Endothelial cell of umbilical vein (primary cell): ENCODE data around the gene HIGD1A. TPM values are rescaled to one million over a fixed set of nuclear protein-coding genes. Genes with fewer than 3 reads are reported as not detected.

Experiments used
- BruUV-seq: library from RNA; stranded (reverse); fragments of 400-500 nt; replicated peaks from 2 replicates; lab custom pipeline; 2021; lab: Mats Ljungman, UMichigan
- CTCF ChIA-PET: fragments of 300-600, 350-600 bp; sonication (Branson Sonifier 250); formaldehyde crosslinking; loops from one replicate; lab custom pipeline; 2021; ENCODE audit warnings: antibody characterized with exemption, inconsistent platforms; lab: Charles Lee
- POLR2A ChIA-PET: fragments of 300-600, 350-600 bp; sonication (Branson Sonifier 250); formaldehyde crosslinking; loops from one replicate; lab custom pipeline; 2021; ENCODE audit warnings: antibody characterized with exemption, inconsistent platforms; lab: Charles Lee
- DNase-seq: peaks from one replicate; pipeline ENCODE4 v3.0.0-alpha.2; 2011; ENCODE audit warnings: low read depth, low spot score
- FAIRE-seq: peaks from 2 replicates; lab custom pipeline; 2011; peaks lifted over from hg19 to GRCh38; lab: Jason Lieb, UNC
- H2AFZ ChIP-seq: 2 replicates; pipeline ENCODE4 v1.6.0; 2012; ENCODE audit warnings: low read depth, low read length, control low read depth, inconsistent platforms
- H3K27ac ChIP-seq: 2 replicates; pipeline ENCODE4 v1.5.1; 2011; ENCODE audit warnings: low read depth, mild to moderate bottlenecking, control low read depth, low read length, moderate library complexity; ENCODE audit not compliant: insufficient read depth
- H3K27me3 ChIP-seq, 2 experiments: 2 replicates each; pipeline versions ENCODE4 v1.6.0 to v1.6.1; 2011; ENCODE audit warnings: low read length in 2 of 2, mixed read lengths in 1 of 2; ENCODE audit not compliant: control insufficient read depth in 2 of 2, insufficient read depth in 2 of 2
- H3K36me3 ChIP-seq, 2 experiments: 2 replicates in 1 of 2; 3 replicates in 1 of 2; pipeline ENCODE4 v1.5.1; 2011; ENCODE audit warnings: low read length in 2 of 2, mild to moderate bottlenecking in 1 of 2, moderate library complexity in 1 of 2; ENCODE audit not compliant: control insufficient read depth in 2 of 2, insufficient read depth in 2 of 2; ENCODE audit errors: extremely low read depth in 1 of 2
- H3K4me1 ChIP-seq: 3 replicates; pipeline ENCODE4 v1.5.1; 2011; ENCODE audit warnings: mild to moderate bottlenecking, low read length; ENCODE audit not compliant: control insufficient read depth, insufficient read depth; ENCODE audit errors: extremely low read depth
- H3K4me2 ChIP-seq: 2 replicates; pipeline ENCODE4 v1.6.1; 2011; ENCODE audit warnings: low read length, control low read depth, mixed read lengths; ENCODE audit not compliant: insufficient read depth
- H3K4me3 ChIP-seq, 3 experiments: fragments of 200-600 bp in 1 of 3; sonication (generic), shearing (Covaris generic) in 1 of 3; replicated peaks in 1 of 3; 2 replicates each; pipeline ENCODE4 v1.5.1; 2011 to 2016; ENCODE audit warnings: control low read depth in 3 of 3, low read length in 3 of 3, mild to moderate bottlenecking in 2 of 3, inconsistent platforms in 1 of 3, low read depth in 1 of 3, moderate library complexity in 1 of 3; ENCODE audit not compliant: insufficient read depth in 1 of 3
- H3K79me2 ChIP-seq: 2 replicates; pipeline ENCODE4 v1.6.0; 2012; ENCODE audit warnings: low read length, inconsistent platforms; ENCODE audit not compliant: control insufficient read depth, insufficient read depth
- H3K9ac ChIP-seq: replicated peaks from 2 replicates; pipeline ENCODE3; 2011; ENCODE audit warnings: low read length, control low read depth; ENCODE audit not compliant: insufficient read depth; ENCODE audit errors: extremely low read depth
- H3K9me1 ChIP-seq: replicated peaks from 3 replicates; pipeline ENCODE4 v1.6.0; 2011; ENCODE audit warnings: mild to moderate bottlenecking, low read length; ENCODE audit not compliant: control insufficient read depth, insufficient read depth; ENCODE audit errors: extremely low read depth
- H3K9me3 ChIP-seq: replicated peaks from 2 replicates; pipeline ENCODE4 v1.5.1; 2012; ENCODE audit warnings: low read length, inconsistent platforms; ENCODE audit not compliant: control insufficient read depth, insufficient read depth
- H4K20me1 ChIP-seq: replicated peaks from 2 replicates; pipeline ENCODE3; 2011; ENCODE audit warnings: mild to moderate bottlenecking, low read length; ENCODE audit not compliant: control insufficient read depth, insufficient read depth; ENCODE audit errors: extremely low read depth
- CTCF ChIP-seq, 2 donors: IDR thresholded peaks; 1 replicate in 1 of 2; 2 replicates in 1 of 2; pipeline ENCODE4 v1.5.1; 2011; ENCODE audit warnings: low read length in 2 of 2, mild to moderate bottlenecking in 2 of 2, moderate library complexity in 2 of 2, control low read depth in 1 of 2, inconsistent platforms in 1 of 2, low read depth in 1 of 2; ENCODE audit not compliant: insufficient read depth in 1 of 2; ENCODE audit errors: extremely low read depth in 1 of 2
- EZH2 ChIP-seq: IDR thresholded peaks from 2 replicates; pipeline ENCODE4 v1.6.1; 2012; ENCODE audit warnings: borderline replicate concordance, low read depth, mild to moderate bottlenecking, moderate library complexity, low read length, inconsistent platforms; ENCODE audit not compliant: severe bottlenecking
- FOS ChIP-seq: IDR thresholded peaks from 2 replicates; pipeline ENCODE4 v1.6.1; 2011; ENCODE audit warnings: mild to moderate bottlenecking, low read length, moderate library complexity, borderline replicate concordance; ENCODE audit not compliant: insufficient read depth
- GATA2 ChIP-seq: IDR thresholded peaks from 2 replicates; pipeline ENCODE4 v1.7.0; 2011; ENCODE audit warnings: low read depth, mild to moderate bottlenecking, moderate library complexity, mixed read lengths, low read length; ENCODE audit not compliant: insufficient read length, insufficient read depth
- MYC ChIP-seq: IDR thresholded peaks from one replicate; pipeline ENCODE4 v1.6.1; 2011; ENCODE audit warnings: mild to moderate bottlenecking, low read depth, low read length
- dilution Hi-C: fragments of 300-500 bp; cut with MboI; formaldehyde crosslinking; loops from one replicate; pipeline ENCODE4 v1.15.0; 2019; ENCODE audit warnings: low sequenced_read_pairs; ENCODE audit not compliant: extremely low pct_ligation_motif_present
- intact Hi-C: fragments of 100-400 bp; cut with micrococcal nuclease; formaldehyde crosslinking; loops from one replicate; pipeline ENCODE4 v1.10.0; 2022
- polyA plus RNA-seq, 4 experiments: library from polyadenylated mRNA; depleted of rRNA in 3 of 4; stranded (reverse) in 3 of 4; unstranded in 1 of 4; fragments of >200 nt; gene quantifications; 2 replicates each; pipeline versions ENCODE4 v1.2.1 to v1.2.3, GENCODE V29; 2011 to 2012; ENCODE audit warnings: missing spikeins in 1 of 4
- total RNA-seq: library from RNA; stranded (reverse); gene quantifications from 2 replicates; pipeline ENCODE4 v1.2.3, GENCODE V29; 2021
- TF ChIP-seq, protein P1 (sequence below): IDR thresholded peaks from 2 replicates; pipeline ENCODE4 v1.6.1; 2011; ENCODE audit not compliant: insufficient read depth, insufficient read length

Gene HIGD1A
- total and polyA plus RNA-seq, 2 donors (not counting 3 experiments of a cell fraction or from before 2014, with no cell fraction given): 59.5 to 68.9 TPM

DNA sequence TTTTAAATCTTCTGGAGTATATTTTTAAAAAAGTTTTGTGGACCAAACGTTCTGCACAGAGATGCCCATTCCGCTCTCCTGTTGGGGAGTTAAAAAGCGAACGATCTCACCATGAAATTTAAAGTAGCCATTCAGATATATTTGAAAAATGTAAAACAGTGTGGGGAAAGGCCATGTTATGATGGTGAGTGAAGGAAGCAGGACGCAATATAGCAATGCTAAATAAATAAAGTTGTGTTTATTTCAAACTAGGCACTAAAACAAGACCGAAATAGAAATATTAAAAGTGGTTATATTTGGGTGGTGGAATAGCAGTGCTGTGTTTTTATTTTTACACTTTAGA lies 30.9 kb downstream of the HIGD1A start:
- intact Hi-C loops (loop anchor here (2.0 kb wide), 1 partner anchor 31 kb away; the partner anchor contains the start of gene HIGD1A), dilution Hi-C loops (no loop called here)
- no peak for TF ChIP-seq MYC
- TF ChIP-seq EZH2: no peak
- Histone ChIP-seq H3K9me1 (no peaks in the 10 kb centered on the region), H3K79me2 (no peaks in the 10 kb centered on the region), H3K4me1 (peaks cover 3% of the 10 kb centered on the region), H3K9me3 (no peaks in the 10 kb centered on the region), H2AFZ (peak overlapping the region; percentile 70), H4K20me1 (no peaks in the 10 kb centered on the region), H3K36me3 (no peaks in the 10 kb centered on the region), H3K9ac (peak overlapping the region; percentile 68), H3K4me2 (peak overlapping the region; percentile 94), H3K27me3 (no peaks in the 10 kb centered on the region), H3K4me3 (peak overlapping the region; percentile 38 to 85 (median 51)), H3K27ac (peak overlapping the region; percentile 25)
- TSS peak; percentile 39 for BruUV-seq
- FAIRE-seq (no peak), DNase-seq (no peak)
- ChIA-PET POLR2A (no interaction called here), CTCF (interaction anchor here (1.3 kb wide), 1 partner anchor 58 kb away, joined by 3 read pairs; no protein-coding TSS in a partner anchor)

- no peaks in the 10 kb centered on the region for H4K20me1 ChIP-seq
- TF ChIP-seq, protein P1, sequence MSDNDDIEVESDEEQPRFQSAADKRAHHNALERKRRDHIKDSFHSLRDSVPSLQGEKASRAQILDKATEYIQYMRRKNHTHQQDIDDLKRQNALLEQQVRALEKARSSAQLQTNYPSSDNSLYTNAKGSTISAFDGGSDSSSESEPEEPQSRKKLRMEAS: peak; percentile 54
- TF ChIP-seq CTCF (IDR thresholded peaks at IDR 0.05; ENCODE audit: extremely low read depth in 1 of 2, insufficient read depth in 1 of 2, low read depth in 1 of 2, low read length in 2 of 2): peak in 1 of 2 donors; percentile 3
- TF ChIP-seq GATA2: no peak
- no peak for TF ChIP-seq FOS
- no peaks in the 10 kb centered on the region for H3K79me2 ChIP-seq
- H2AFZ ChIP-seq: peak within 1 kb of the TSS; percentile 79
- DNase-seq (peak; percentile 95), FAIRE-seq (peak; percentile 87)
- CTCF ChIA-PET: interaction anchor here (0.7 kb wide), 2 partner anchors 33 to 67 kb away, joined by 3 to 5 read pairs; no protein-coding TSS in a partner anchor
- BruUV-seq: no TSS peak
- no peaks in the 10 kb centered on the region for H3K9me3 ChIP-seq
- no peaks in the 10 kb centered on the region for H3K36me3 ChIP-seq
- POLR2A ChIA-PET: interaction anchor here (0.5 kb wide), 1 partner anchor 89 kb away, joined by 9 read pairs; no protein-coding TSS in a partner anchor
- peak within 1 kb of the TSS; percentile 38 to 85 (median 51) for H3K4me3 ChIP-seq
- H3K9me1 ChIP-seq: no peaks in the 10 kb centered on the region
- H3K27ac ChIP-seq: peak within 1 kb of the TSS; percentile 28
- H3K4me2 ChIP-seq: peak within 1 kb of the TSS; percentile 94
- H3K27me3 ChIP-seq: no peaks in the 10 kb centered on the region
- H3K4me1 ChIP-seq: peaks cover 3% of the 10 kb centered on the region
- H3K9ac ChIP-seq: peak within 1 kb of the TSS; percentile 68
- intact Hi-C loops (loop anchor here (2.0 kb wide), 1 partner anchor 32 kb away; the partner anchor contains the start of gene HIGD1A), dilution Hi-C loops (no loop called here)
These were observed 31.5 kb downstream of the HIGD1A start, which contains the start of gene CCDC13 for GRCh38 chr3:42772670-42773408. TSS of gene CCDC13 (minus strand) at chr3:42773253. CDS start at chr3:42758345, 14,908 bp downstream.
